ENCODE measurements around the gene RAPGEF1.
"Not testable (repeated sequence)": the region's sequence is repeated elsewhere in the genome, so short reads cannot be mapped to it uniquely, and the experiment has no call there.

Gene RAPGEF1

GRCh38 chr9:131714161-131714646 is 25.7 kb downstream of the RAPGEF1 start:
- DNase-seq, result no peak
- TF ChIP-seq POLR2A (IDR thresholded peaks at IDR 0.05; ENCODE audit: low read length) (no peak), GATA1 (IDR thresholded peaks at IDR 0.05; ENCODE audit: low read depth, low read length) (no peak)

DNA sequence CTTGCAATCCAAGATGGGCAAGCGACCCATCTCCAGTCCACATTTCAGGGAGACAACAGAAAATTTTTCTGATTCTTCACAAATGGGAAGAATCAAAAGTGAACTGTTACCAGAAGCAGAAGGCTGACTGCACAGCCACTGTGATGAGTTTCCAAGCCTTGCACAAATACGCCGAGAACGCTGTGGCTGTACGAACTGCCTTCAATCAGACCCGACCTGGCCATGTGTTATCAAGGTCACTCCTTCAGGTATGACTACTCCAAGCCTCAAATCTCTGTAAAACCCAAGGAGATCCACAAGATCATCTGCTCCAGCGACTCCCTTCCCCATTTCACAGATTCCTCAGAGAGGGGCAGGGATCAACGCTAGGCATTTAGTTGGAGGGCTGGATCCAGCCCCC is 26.9 kb downstream of the RAPGEF1 start:
- no peak for DNase-seq
- TF ChIP-seq POLR2A (IDR thresholded peaks at IDR 0.05; ENCODE audit: low read length), result no peak
- no peak for TF ChIP-seq GATA1 (IDR thresholded peaks at IDR 0.05; ENCODE audit: low read depth, low read length)

DNA sequence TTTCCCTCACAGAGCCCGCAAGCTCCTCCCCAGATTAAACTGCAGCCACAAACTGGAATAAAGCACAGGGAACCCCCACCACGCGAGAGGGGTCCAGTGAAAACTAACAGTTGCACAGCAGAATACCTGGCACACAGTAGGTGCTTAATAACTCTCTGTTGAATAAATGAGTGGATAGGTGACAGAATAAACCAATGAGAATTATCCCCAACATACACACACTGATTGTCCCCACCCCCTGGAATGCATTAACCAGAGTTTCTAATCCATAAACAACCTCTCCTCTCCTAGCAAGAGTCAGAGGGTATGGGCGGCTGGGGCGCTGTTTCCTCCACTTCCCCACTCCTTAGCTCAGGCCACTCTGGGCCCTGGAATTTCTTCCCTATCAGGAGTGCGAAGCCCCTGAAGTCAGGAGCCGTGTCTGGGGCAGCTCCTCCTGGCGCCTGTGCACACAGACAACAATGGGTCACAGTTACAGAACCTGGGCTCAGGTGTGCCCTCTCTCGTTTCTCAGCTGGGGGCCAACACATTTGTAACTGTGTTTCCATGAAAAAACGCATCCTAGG is 27.6 kb downstream of the RAPGEF1 start:
- TF ChIP-seq GATA1 (IDR thresholded peaks at IDR 0.05; ENCODE audit: low read depth, low read length) (no peak), POLR2A (IDR thresholded peaks at IDR 0.05; ENCODE audit: low read length) (no peak)

DNA sequence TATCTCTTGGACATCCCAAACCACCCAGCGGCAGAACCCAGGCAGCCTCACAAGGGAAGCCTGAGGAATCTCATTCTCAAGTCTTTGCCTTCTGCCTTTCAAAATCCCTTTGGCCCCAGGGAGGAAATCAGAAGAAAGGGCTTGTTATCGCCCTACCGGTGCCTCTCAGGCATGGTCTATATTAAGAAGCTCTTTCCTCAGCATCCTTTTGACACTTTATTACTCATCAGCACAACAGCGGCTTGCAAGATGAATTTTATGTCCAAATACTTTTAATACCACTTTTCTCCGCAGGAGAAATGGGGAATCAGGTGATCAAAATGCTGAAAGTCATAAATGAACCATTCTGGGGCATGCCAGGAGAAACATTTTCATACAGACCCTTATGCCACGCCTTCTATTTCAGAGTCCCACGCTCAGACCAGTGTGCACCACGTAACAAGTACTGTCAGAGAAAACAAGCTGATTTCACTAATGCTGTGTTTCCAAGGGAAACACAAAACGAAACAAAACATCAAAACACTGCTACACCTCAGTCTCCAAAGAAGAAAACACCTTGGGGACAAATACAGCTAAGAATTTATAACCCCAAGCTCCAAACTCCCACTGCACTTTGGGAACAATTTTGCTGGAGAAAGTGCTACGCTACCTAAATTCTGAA is 30.0 kb downstream of the RAPGEF1 start:
- TF ChIP-seq GATA1 (IDR thresholded peaks at IDR 0.05; ENCODE audit: low read depth, low read length), result no peak
- TF ChIP-seq POLR2A (IDR thresholded peaks at IDR 0.05; ENCODE audit: low read length), result no peak

More for the DNA sequence above, 27.6 kb downstream of the RAPGEF1 start:
- DNase-seq, result no peak

DNA sequence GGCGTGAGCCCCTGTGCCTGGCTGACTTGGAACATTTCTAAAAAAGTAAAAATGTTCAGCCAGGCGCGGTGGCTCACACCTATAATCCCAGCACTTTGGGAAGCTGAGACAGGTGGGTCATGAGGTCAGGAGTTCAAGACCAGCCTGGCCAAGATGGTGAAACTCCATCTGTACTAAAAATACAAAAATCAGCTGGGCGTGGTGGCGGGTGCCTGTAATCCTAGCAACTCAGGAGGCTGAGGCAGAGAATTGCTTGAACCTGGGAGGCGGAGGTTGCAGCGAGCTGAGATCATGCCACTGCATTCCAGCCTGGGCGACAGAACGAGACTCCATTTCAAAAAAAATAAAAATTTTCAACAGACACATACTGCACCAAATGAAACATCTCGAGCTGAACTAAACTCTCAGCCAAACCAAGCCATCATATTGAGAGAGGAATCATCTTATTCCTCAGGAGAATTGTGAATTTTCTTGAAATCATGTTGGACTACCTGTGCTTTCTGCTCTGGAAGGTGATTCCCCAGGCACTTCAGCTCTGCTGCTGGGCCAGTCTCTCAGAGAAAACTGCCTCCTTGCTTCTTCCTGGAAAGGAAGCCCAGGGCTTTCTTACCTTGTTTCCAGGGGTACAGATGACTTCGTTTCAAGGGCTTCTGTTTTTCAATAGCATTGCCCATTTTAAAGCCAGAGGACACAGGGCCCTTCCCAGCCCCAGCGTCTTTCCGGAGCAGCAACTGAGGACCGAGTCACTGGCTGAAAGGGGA is 30.7 kb downstream of the RAPGEF1 start:
- DNase-seq, result not testable (repeated sequence)

More for the DNA sequence above, 30.0 kb downstream of the RAPGEF1 start:
- DNase-seq, result no peak

- TF ChIP-seq POLR2A (IDR thresholded peaks at IDR 0.05; ENCODE audit: low read length), result no peak
- TF ChIP-seq GATA1 (IDR thresholded peaks at IDR 0.05; ENCODE audit: low read depth, low read length), result no peak
- peak; percentile 37 to 53 for DNase-seq
Observed at GRCh38 chr9:131708226-131709002, 31.5 kb downstream of the RAPGEF1 start.

GRCh38 chr9:131707733-131708157 is 32.1 kb downstream of the RAPGEF1 start:
- TF ChIP-seq POLR2A (IDR thresholded peaks at IDR 0.05; ENCODE audit: low read length) (no peak), GATA1 (IDR thresholded peaks at IDR 0.05; ENCODE audit: low read depth, low read length) (no peak)
- peak; percentile 77 to 83 for DNase-seq

GRCh38 chr9:131707050-131707449 is 32.8 kb downstream of the RAPGEF1 start:
- no peak for TF ChIP-seq GATA1 (IDR thresholded peaks at IDR 0.05; ENCODE audit: low read depth, low read length)
- TF ChIP-seq POLR2A (IDR thresholded peaks at IDR 0.05; ENCODE audit: low read length), result no peak
- no peak for DNase-seq

- no peak for TF ChIP-seq POLR2A (IDR thresholded peaks at IDR 0.05; ENCODE audit: low read length)
- no peak for TF ChIP-seq GATA1 (IDR thresholded peaks at IDR 0.05; ENCODE audit: low read depth, low read length)
Observed at GRCh38 chr9:131706608-131706970, 33.3 kb downstream of the RAPGEF1 start.

GRCh38 chr9:131704988-131705387 is 34.9 kb downstream of the RAPGEF1 start:
- TF ChIP-seq POLR2A (IDR thresholded peaks at IDR 0.05; ENCODE audit: low read length), result no peak
- no peak for TF ChIP-seq GATA1 (IDR thresholded peaks at IDR 0.05; ENCODE audit: low read depth, low read length)
- DNase-seq, result no peak

More at GRCh38 chr9:131706608-131706970, 33.3 kb downstream of the RAPGEF1 start:
- DNase-seq, result no peak

- TF ChIP-seq POLR2A (IDR thresholded peaks at IDR 0.05; ENCODE audit: low read length) (no peak), GATA1 (IDR thresholded peaks at IDR 0.05; ENCODE audit: low read depth, low read length) (no peak)
- no peak for DNase-seq
Observed at GRCh38 chr9:131704141-131704983, 35.5 kb downstream of the RAPGEF1 start.

GRCh38 chr9:131703697-131704096 is 36.2 kb downstream of the RAPGEF1 start:
- no peak for TF ChIP-seq POLR2A (IDR thresholded peaks at IDR 0.05; ENCODE audit: low read length)
- TF ChIP-seq GATA1 (IDR thresholded peaks at IDR 0.05; ENCODE audit: low read depth, low read length), result no peak

DNA sequence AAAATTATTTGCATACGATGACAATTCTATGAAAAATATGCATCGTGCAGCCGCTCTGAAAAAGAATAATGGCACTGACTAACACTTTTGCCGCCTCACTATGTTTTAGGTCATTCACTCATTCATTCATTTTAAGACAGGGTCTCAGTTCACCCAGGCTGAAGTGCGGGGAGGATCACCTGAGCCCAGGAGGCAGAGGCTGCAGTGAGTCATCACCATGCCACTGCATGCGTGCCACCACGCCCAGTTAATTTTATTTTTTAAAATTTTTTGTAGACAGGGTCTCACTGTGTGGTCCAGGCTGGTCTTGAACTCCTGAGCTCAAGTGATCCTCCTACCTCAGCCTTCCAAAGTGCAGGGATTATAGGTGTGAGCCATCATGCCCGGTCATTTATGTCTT is 37.0 kb downstream of the RAPGEF1 start:
- TF ChIP-seq GATA1 (IDR thresholded peaks at IDR 0.05; ENCODE audit: low read depth, low read length) (no peak), POLR2A (IDR thresholded peaks at IDR 0.05; ENCODE audit: low read length) (no peak)
- DNase-seq, result no peak

More at GRCh38 chr9:131703697-131704096, 36.2 kb downstream of the RAPGEF1 start:
- DNase-seq, result no peak
